Dendritic cell treated with granulocyte-macrophage colony-stimulating factor and Interleukin-4, amounts not matched to agents 40 ng/mL and 50 ng/mL, for 4 days (primary cell): ENCODE results near the gene PIK3C2B.

Experiments used
- H3K27ac Mint-ChIP-seq: one replicate; pipeline ENCODE4 v1.8.0; 2022; ENCODE audit warnings: mild to moderate bottlenecking, mixed read lengths
- H3K27me3 Mint-ChIP-seq: one replicate; pipeline ENCODE4 v1.8.0; 2022; ENCODE audit warnings: mild to moderate bottlenecking, mixed read lengths
- H3K36me3 Mint-ChIP-seq: one replicate; pipeline ENCODE4 v1.8.0; 2022; ENCODE audit warnings: low read depth, mixed read lengths
- H3K4me1 Mint-ChIP-seq: one replicate; pipeline ENCODE4 v1.8.0; 2022; ENCODE audit warnings: low read depth, mixed read lengths
- H3K4me3 Mint-ChIP-seq: one replicate; pipeline ENCODE4 v1.8.0; 2022; ENCODE audit warnings: mild to moderate bottlenecking, moderate library complexity, mixed read lengths
- H3K9me3 Mint-ChIP-seq: one replicate; pipeline ENCODE4 v1.8.0; 2022; ENCODE audit warnings: mixed read lengths
- intact Hi-C: fragments of 100-400 bp; cut with micrococcal nuclease; formaldehyde crosslinking; loops from one replicate; pipeline ENCODE4 v1.15.0; 2022

PIK3C2B gene

GRCh38 chr1:204464701-204465100 is 29.9 kb downstream of the PIK3C2B start:
- no peaks in the 10 kb centered on the region for H3K9me3 Mint-ChIP-seq
- no peaks in the 10 kb centered on the region for H3K27me3 Mint-ChIP-seq
- peaks cover 54% of the 10 kb centered on the region for H3K4me1 Mint-ChIP-seq
- intact Hi-C loops, result no loop called here
- H3K36me3 Mint-ChIP-seq, result no peaks in the 10 kb centered on the region
- H3K27ac Mint-ChIP-seq, result no peak overlapping the region
- no peak overlapping the region for H3K4me3 Mint-ChIP-seq

DNA sequence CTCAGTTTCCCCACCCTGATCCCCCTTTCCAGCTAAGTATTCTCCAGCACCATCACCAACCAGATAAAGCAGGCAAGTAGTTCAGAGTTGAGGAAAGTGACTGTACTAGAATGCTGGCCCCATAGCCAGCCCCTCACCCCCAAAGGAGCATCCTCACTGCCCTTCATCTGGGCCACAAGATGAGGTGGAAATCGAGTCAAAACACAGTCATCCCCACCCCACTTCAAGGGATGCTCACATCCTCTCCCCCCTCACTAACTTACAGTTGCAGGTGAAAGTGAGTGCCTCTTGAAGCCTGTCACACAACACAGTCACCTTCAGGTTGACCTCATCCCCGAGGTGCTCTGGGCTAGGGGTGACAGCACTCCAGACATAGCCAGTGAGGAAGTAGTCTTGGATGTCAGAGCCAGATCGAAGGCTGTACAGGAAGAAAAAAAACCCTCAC is 30.4 kb downstream of the PIK3C2B start:
- no peak overlapping the region for H3K27ac Mint-ChIP-seq

DNA sequence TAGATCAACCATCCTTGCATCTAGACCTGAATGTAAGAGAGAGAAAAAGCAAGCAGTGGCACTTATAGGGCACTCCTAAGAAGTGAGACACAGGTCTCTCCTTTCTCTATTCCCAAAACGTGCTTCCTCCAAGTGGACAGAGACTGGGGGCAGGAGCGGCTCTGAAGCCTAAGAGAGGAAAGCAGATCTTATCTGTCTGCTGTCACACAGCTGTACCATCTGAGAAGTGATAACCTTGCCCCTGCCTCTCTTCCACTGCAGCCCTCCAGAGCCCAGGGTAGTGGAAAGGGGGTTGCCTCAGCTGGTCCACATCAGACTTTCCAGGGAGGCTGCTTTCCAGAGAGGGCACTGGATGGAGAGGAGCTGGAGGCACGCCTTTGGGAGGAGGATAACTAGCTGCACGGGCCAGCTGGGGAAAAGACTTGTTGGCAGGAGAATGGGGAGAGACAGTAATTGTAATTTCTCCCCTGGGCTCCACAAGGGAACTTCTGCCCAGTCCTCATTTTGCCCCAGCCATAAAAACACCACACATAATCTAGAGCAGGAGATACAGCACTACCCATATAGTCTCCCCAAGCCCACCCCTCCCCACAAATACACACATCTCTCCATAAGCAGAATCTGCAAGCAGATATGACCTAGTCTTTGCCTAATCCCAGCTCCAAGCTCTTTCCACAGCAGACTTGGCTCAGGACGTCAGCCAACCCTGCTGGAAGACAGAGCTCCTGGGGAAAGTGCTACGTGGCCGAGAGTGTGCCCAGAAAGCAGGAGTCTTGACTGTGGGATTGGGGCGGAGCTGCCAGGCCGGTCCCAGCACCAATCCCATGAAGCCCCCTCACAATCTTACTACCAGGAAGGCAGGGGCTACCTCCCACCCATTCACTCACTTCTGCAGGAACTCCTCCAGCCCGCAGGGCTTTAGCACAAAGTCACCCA is 31.2 kb downstream of the PIK3C2B start:
- Mint-ChIP-seq H3K36me3 (no peaks in the 10 kb centered on the region), H3K27me3 (no peaks in the 10 kb centered on the region), H3K27ac (no peak overlapping the region), H3K9me3 (no peaks in the 10 kb centered on the region), H3K4me3 (no peak overlapping the region), H3K4me1 (peaks cover 54% of the 10 kb centered on the region)
- intact Hi-C loops, result no loop called here

More for the DNA sequence above, 30.4 kb downstream of the PIK3C2B start:
- H3K4me1 Mint-ChIP-seq, result peaks cover 54% of the 10 kb centered on the region
- H3K27me3 Mint-ChIP-seq, result no peaks in the 10 kb centered on the region
- no peak overlapping the region for H3K4me3 Mint-ChIP-seq
- no peaks in the 10 kb centered on the region for H3K9me3 Mint-ChIP-seq
- intact Hi-C loops, result no loop called here
- no peaks in the 10 kb centered on the region for H3K36me3 Mint-ChIP-seq

DNA sequence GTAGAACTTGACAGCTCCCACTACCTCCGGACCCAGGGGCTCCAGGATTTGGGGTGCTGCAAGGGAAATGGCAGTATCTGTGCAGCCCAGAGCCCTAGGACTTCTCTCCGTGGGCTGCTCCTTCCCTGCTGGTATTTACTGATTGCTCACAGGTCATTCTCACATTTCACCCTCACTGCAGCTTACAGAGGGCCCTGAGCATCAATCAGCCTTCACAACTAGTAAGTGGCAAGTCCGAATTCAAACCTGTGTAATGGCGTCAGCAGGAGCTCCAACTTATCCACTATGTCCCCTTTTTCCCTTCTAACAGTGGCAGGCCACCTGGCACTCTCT is 32.4 kb downstream of the PIK3C2B start:
- Mint-ChIP-seq H3K27ac (no peak overlapping the region), H3K36me3 (no peaks in the 10 kb centered on the region)

DNA sequence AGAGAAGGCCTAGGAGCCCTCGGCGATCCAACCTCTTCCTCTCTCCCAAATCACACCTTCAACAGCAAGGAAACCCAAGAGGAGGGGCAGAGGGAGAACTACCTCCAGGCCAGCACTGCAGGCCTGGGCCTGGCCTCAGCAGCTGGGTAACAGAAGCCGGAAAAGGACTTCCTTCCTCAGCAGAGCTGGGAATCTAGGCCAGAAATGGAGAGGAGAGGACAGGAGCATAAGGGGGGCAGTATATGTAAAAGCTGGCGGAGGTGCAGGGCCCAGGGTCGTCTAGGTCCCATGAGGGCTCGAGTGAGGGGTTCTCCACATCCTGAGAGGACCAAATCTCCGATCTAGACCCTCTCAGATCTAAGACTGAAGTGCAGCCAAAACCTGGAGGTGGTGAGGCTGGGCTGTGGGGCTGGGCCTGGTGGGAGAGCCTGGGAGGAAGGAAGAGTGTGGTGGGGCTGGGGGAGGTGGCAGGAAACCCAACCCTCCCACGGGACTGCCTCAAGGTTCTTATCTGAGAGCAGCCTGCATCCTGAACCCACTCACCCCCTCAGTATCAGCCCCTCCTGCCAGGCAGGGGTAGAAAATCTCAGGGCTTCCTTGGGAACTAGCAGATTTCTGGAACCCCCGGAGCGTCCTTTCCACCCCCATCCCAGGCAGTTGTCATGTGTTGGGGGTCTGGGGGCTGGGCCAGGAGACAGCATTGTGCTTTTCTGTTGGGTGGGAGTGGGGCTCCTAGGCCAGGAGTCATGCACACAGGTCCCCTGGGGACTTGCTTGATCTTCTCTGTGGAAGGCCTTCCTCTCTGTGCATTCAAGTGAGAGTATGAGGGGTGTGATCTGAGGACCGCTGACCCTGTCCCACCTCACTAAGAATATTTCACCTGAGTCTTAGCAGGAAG is 33.0 kb downstream of the PIK3C2B start:
- H3K4me1 Mint-ChIP-seq, result peaks cover 47% of the 10 kb centered on the region
- no peak overlapping the region for H3K4me3 Mint-ChIP-seq
- no peaks in the 10 kb centered on the region for H3K36me3 Mint-ChIP-seq
- peaks cover 2% of the 10 kb centered on the region for H3K27me3 Mint-ChIP-seq
- peak overlapping the region; percentile 53 for H3K27ac Mint-ChIP-seq
- H3K9me3 Mint-ChIP-seq, result no peaks in the 10 kb centered on the region
- intact Hi-C loops, result no loop called here

More for the DNA sequence above, 32.4 kb downstream of the PIK3C2B start:
- H3K9me3 Mint-ChIP-seq, result no peaks in the 10 kb centered on the region
- H3K27me3 Mint-ChIP-seq, result no peaks in the 10 kb centered on the region
- peaks cover 53% of the 10 kb centered on the region for H3K4me1 Mint-ChIP-seq
- intact Hi-C loops, result no loop called here
- no peak overlapping the region for H3K4me3 Mint-ChIP-seq

- intact Hi-C loops, result no loop called here
- H3K36me3 Mint-ChIP-seq, result peaks cover 3% of the 10 kb centered on the region
- no peak overlapping the region for H3K27ac Mint-ChIP-seq
- H3K27me3 Mint-ChIP-seq, result peaks cover 2% of the 10 kb centered on the region
- no peak overlapping the region for H3K4me3 Mint-ChIP-seq
- peaks cover 35% of the 10 kb centered on the region for H3K4me1 Mint-ChIP-seq
- no peaks in the 10 kb centered on the region for H3K9me3 Mint-ChIP-seq
Measured at GRCh38 chr1:204460346-204460745, 34.3 kb downstream of the PIK3C2B start.

DNA sequence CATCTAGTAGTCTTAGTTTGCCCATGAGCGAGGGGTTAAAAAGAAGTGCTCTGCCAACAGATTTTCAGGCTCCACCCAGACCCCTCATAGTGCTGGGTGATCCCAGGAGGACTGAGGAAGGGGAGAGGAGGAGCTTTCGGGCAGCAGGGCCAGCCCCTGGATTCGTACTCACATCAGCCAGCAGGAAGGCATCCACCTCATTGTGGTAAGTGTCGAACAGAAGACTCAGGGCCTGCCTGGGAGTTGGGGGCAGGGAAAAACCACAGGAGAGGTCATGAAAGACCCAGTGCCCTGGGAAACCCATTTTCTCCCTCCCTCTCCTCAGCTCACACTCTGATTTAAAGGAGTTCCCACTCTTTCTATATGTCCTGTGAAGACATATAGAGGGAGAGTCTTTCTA is 34.9 kb downstream of the PIK3C2B start:
- H3K9me3 Mint-ChIP-seq, result no peaks in the 10 kb centered on the region
- H3K36me3 Mint-ChIP-seq, result peaks cover 9% of the 10 kb centered on the region
- no peak overlapping the region for H3K4me3 Mint-ChIP-seq
- peaks cover 28% of the 10 kb centered on the region for H3K4me1 Mint-ChIP-seq
- H3K27ac Mint-ChIP-seq, result no peak overlapping the region
- intact Hi-C loops, result no loop called here
- peaks cover 2% of the 10 kb centered on the region for H3K27me3 Mint-ChIP-seq

DNA sequence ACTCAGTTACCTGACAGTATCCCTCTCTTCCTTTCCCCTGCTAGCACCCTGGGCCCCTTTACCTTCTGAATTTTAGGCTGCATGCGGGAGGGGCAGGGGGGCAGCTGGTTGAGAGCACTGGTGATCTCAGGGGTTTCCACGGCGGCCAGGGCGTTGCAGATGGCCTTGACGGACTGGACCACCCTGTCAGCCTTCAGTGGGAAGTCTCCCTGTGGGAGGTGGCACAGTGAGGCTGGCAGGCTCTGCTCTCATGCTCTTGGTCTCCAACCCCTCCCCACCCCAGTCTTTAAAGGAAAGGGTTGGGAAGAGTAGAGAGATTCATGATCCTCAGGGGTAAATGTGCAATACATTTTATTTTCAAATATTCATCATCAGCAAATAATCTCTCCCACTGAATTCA is 36.9 kb downstream of the PIK3C2B start:
- intact Hi-C loops, result no loop called here
- Mint-ChIP-seq H3K27me3 (peaks cover 2% of the 10 kb centered on the region), H3K9me3 (no peaks in the 10 kb centered on the region), H3K36me3 (peaks cover 9% of the 10 kb centered on the region), H3K4me3 (no peak overlapping the region), H3K4me1 (peaks cover 20% of the 10 kb centered on the region), H3K27ac (no peak overlapping the region)

GRCh38 chr1:204456826-204457442 is 37.7 kb downstream of the PIK3C2B start:
- H3K27me3 Mint-ChIP-seq, result peaks cover 2% of the 10 kb centered on the region
- intact Hi-C loops, result no loop called here
- H3K9me3 Mint-ChIP-seq, result no peaks in the 10 kb centered on the region
- no peak overlapping the region for H3K27ac Mint-ChIP-seq
- peaks cover 16% of the 10 kb centered on the region for H3K4me1 Mint-ChIP-seq
- H3K4me3 Mint-ChIP-seq, result no peak overlapping the region
- H3K36me3 Mint-ChIP-seq, result peaks cover 9% of the 10 kb centered on the region

GRCh38 chr1:204455831-204456145 is 38.8 kb downstream of the PIK3C2B start:
- Mint-ChIP-seq H3K4me1 (peaks cover 5% of the 10 kb centered on the region), H3K36me3 (peaks cover 9% of the 10 kb centered on the region), H3K27ac (no peak overlapping the region), H3K4me3 (no peak overlapping the region), H3K27me3 (peaks cover 2% of the 10 kb centered on the region), H3K9me3 (no peaks in the 10 kb centered on the region)
- intact Hi-C loops, result no loop called here

GRCh38 chr1:204455063-204455830 is 39.4 kb downstream of the PIK3C2B start:
- peaks cover 5% of the 10 kb centered on the region for H3K4me1 Mint-ChIP-seq
- H3K4me3 Mint-ChIP-seq, result no peak overlapping the region
- no peaks in the 10 kb centered on the region for H3K9me3 Mint-ChIP-seq
- intact Hi-C loops, result no loop called here
- H3K27me3 Mint-ChIP-seq, result peaks cover 2% of the 10 kb centered on the region
- H3K27ac Mint-ChIP-seq, result no peak overlapping the region
- peaks cover 9% of the 10 kb centered on the region for H3K36me3 Mint-ChIP-seq

DNA sequence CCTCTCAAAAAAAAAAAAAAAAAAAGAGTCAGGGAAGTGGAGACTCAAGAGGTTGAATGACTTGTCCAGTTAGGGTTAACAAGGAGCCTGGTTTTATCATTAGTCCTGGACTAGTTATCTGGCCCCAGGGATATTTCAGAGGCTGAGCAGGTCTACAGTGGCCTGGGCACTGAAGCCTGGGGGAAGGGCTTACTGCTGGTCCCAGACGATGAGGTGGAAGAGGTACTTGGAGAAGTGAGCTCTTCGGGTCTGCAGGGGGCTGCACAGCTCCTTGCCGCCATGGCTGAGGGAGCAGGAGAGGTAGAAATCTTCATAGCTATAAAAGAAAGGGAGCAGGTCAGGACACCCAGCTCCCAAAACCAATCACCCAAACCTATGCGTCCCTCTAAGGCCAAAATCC is 40.1 kb downstream of the PIK3C2B start:
- peaks cover 9% of the 10 kb centered on the region for H3K36me3 Mint-ChIP-seq
- peaks cover 2% of the 10 kb centered on the region for H3K27me3 Mint-ChIP-seq
- no peak overlapping the region for H3K27ac Mint-ChIP-seq
- intact Hi-C loops, result no loop called here
- peaks cover 5% of the 10 kb centered on the region for H3K4me1 Mint-ChIP-seq
- no peak overlapping the region for H3K4me3 Mint-ChIP-seq
- no peaks in the 10 kb centered on the region for H3K9me3 Mint-ChIP-seq

GRCh38 chr1:204453141-204453772 is 41.3 kb downstream of the PIK3C2B start:
- no peak overlapping the region for H3K4me3 Mint-ChIP-seq
- no peak overlapping the region for H3K27ac Mint-ChIP-seq
- H3K27me3 Mint-ChIP-seq, result peaks cover 2% of the 10 kb centered on the region
- peaks cover 9% of the 10 kb centered on the region for H3K36me3 Mint-ChIP-seq
- H3K9me3 Mint-ChIP-seq, result no peaks in the 10 kb centered on the region
- intact Hi-C loops, result no loop called here
- peaks cover 16% of the 10 kb centered on the region for H3K4me1 Mint-ChIP-seq
